ENCODE results near the gene SMARCA2.

Gene SMARCA2

DNA sequence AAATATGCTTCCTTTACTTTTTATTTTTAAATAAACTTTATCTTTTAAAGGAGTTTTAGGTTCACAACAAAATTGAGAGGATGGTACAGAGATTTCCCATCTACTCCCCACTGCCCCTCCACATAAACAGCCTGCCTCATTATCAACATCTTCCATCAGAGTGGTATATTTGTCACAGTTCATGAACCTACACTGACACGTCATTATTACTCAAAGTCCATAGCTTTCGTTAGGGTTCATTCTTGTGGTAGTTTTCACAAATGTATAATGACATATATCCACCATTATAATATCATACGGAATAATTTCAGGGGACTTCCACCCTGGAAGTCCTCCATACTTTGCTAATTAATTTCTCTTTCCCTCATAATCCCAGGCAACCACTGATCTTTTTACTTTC lies 204.9 kb downstream of the SMARCA2 start:
- Histone ChIP-seq H3K4me3 (ENCODE audit: insufficient read depth in 1 of 2, low read depth in 1 of 2, low read length in 2 of 2) (no peak overlapping the region), H3K36me3 (ENCODE audit: control insufficient read depth in 1 of 2, insufficient read depth in 2 of 2, low read depth in 1 of 2, low read length in 2 of 2) (no peaks in the 10 kb centered on the region), H3K9me3 (ENCODE audit: control insufficient read depth, low read length) (no peaks in the 10 kb centered on the region), H3K27ac (ENCODE audit: low read length, poor library complexity, severe bottlenecking) (no peak overlapping the region), H3K9ac (ENCODE audit: low read length) (no peak overlapping the region), H3K4me2 (ENCODE audit: low read length, poor library complexity, severe bottlenecking) (no peak overlapping the region), H3K4ac (ENCODE audit: low read depth in 1 of 2, low read length in 2 of 2) (no peak overlapping the region), H2BK15ac (ENCODE audit: low read depth, poor library complexity, severe bottlenecking) (no peak overlapping the region), H2BK12ac (ENCODE audit: low read length in 2 of 2) (no peak overlapping the region), H3K79me1 (replicated peaks; ENCODE audit: low read length, poor library complexity, severe bottlenecking) (no peaks in the 10 kb centered on the region), H2BK5ac (ENCODE audit: low read depth, low read length, poor library complexity, severe bottlenecking) (no peak overlapping the region), H4K8ac (ENCODE audit: low read length) (no peak overlapping the region), H3K27me3 (ENCODE audit: control insufficient read depth in 1 of 2, insufficient read depth in 1 of 2, low read length in 2 of 2) (no peaks in the 10 kb centered on the region), H3K18ac (ENCODE audit: low read depth in 1 of 2, low read length in 2 of 2) (no peak overlapping the region), H3K4me1 (ENCODE audit: control insufficient read depth, insufficient read depth, low read depth, low read length) (no peaks in the 10 kb centered on the region), H2AFZ (ENCODE audit: low read depth, low read length) (no peak overlapping the region), H3K14ac (ENCODE audit: low read length in 2 of 2) (no peak overlapping the region), H4K91ac (ENCODE audit: low read length) (no peak overlapping the region), H2AK5ac (ENCODE audit: low read length, severe bottlenecking) (no peak overlapping the region), H2BK120ac (ENCODE audit: low read depth, low read length) (no peak overlapping the region), H3K23ac (ENCODE audit: low read length in 2 of 2) (no peak overlapping the region)
- DNase-seq: no peak
- 98% methylated on average over 2 of the region's 3 CpGs for WGBS

DNA sequence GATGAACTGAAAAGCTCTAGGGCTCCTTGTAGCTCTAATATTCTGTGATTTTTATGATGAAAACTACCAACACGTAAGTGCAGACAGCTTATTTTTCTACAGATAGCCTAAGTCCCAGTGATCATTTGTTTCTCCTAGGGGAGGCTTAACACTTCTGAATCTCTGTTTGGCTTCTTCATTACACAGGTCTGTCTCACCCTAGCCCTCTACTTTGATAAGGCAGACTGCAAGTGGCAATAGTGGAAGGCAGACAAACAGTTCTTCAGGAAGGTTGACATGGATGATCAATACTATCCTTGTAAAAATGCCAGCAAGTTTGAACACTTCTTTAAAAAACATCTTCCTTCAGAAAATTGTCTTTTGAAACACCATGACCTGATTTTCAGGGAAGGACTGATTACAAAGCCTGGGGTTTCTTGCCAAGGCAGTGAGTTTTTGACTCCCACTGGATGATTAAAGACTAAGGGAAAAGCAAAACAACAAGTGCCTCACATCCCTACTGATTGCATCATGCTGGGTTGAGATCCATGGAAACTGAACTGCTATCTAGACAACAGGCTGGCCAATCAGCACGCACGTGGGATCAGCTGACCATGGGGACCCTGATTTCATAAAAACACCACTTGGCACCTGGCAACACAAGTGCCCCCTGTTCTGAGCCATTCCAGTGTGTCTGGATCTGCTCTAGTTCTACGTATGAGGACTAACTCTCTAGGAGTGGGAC lies 212.2 kb downstream of the SMARCA2 start:
- Histone ChIP-seq H4K91ac (ENCODE audit: low read length) (no peak overlapping the region), H4K8ac (ENCODE audit: low read length) (no peak overlapping the region), H2AK5ac (ENCODE audit: low read length, severe bottlenecking) (no peak overlapping the region), H2BK120ac (ENCODE audit: low read depth, low read length) (no peak overlapping the region), H3K4ac (ENCODE audit: low read depth in 1 of 2, low read length in 2 of 2) (no peak overlapping the region), H3K79me1 (replicated peaks; ENCODE audit: low read length, poor library complexity, severe bottlenecking) (no peaks in the 10 kb centered on the region), H3K27ac (ENCODE audit: low read length, poor library complexity, severe bottlenecking) (no peak overlapping the region), H2AFZ (ENCODE audit: low read depth, low read length) (no peak overlapping the region), H3K14ac (ENCODE audit: low read length in 2 of 2) (no peak overlapping the region), H3K27me3 (ENCODE audit: control insufficient read depth in 1 of 2, insufficient read depth in 1 of 2, low read length in 2 of 2) (no peaks in the 10 kb centered on the region), H2BK15ac (ENCODE audit: low read depth, poor library complexity, severe bottlenecking) (no peak overlapping the region), H3K23ac (ENCODE audit: low read length in 2 of 2) (no peak overlapping the region), H3K4me3 (ENCODE audit: insufficient read depth in 1 of 2, low read depth in 1 of 2, low read length in 2 of 2) (no peak overlapping the region), H3K9me3 (ENCODE audit: control insufficient read depth, low read length) (no peaks in the 10 kb centered on the region), H3K9ac (ENCODE audit: low read length) (peak overlapping the region; percentile 46), H3K4me2 (ENCODE audit: low read length, poor library complexity, severe bottlenecking) (no peak overlapping the region), H2BK12ac (ENCODE audit: low read length in 2 of 2) (no peak overlapping the region), H2BK5ac (ENCODE audit: low read depth, low read length, poor library complexity, severe bottlenecking) (no peak overlapping the region), H3K4me1 (ENCODE audit: control insufficient read depth, insufficient read depth, low read depth, low read length) (no peaks in the 10 kb centered on the region), H3K18ac (ENCODE audit: low read depth in 1 of 2, low read length in 2 of 2) (no peak overlapping the region), H3K36me3 (ENCODE audit: control insufficient read depth in 1 of 2, insufficient read depth in 2 of 2, low read depth in 1 of 2, low read length in 2 of 2) (no peaks in the 10 kb centered on the region)
- WGBS: 86% methylated on average over 4 of the region's 4 CpGs
- no peak for DNase-seq

DNA sequence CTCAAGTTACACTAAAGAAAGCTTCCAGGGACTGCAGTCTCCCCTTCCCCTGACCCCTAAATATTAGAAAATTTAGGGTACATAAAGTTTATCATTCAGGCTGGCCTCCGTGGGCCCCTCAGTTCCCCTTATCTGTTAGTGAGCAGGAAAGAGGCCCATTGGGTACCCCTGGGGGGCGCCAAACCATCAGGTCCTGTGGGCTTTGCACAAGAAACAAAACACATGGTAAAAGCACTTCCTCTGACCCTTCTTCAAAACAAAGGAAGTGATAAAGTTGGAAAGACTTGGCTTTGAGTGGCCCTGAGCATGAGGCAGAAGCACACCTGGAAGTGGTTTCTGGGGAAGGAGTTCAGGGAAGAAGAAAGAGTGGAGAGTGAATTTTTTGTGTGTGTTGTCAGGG lies 213.0 kb downstream of the SMARCA2 start:
- no peak overlapping the region for H2BK5ac ChIP-seq (ENCODE audit: low read depth, low read length, poor library complexity, severe bottlenecking)
- no peak overlapping the region for H2BK120ac ChIP-seq (ENCODE audit: low read depth, low read length)
- no peaks in the 10 kb centered on the region for H3K4me1 ChIP-seq (ENCODE audit: control insufficient read depth, insufficient read depth, low read depth, low read length)
- no peak overlapping the region for H4K8ac ChIP-seq (ENCODE audit: low read length)
- WGBS: 44% methylated on average over 2 of the region's 2 CpGs
- no peaks in the 10 kb centered on the region for H3K9me3 ChIP-seq (ENCODE audit: control insufficient read depth, low read length)
- no peak overlapping the region for H2BK12ac ChIP-seq (ENCODE audit: low read length in 2 of 2)
- H2AK5ac ChIP-seq (ENCODE audit: low read length, severe bottlenecking): no peak overlapping the region
- H3K4ac ChIP-seq (ENCODE audit: low read depth in 1 of 2, low read length in 2 of 2): no peak overlapping the region
- H3K4me2 ChIP-seq (ENCODE audit: low read length, poor library complexity, severe bottlenecking): no peak overlapping the region
- no peak overlapping the region for H3K23ac ChIP-seq (ENCODE audit: low read length in 2 of 2)
- H3K79me1 ChIP-seq (replicated peaks; ENCODE audit: low read length, poor library complexity, severe bottlenecking): no peaks in the 10 kb centered on the region
- no peak overlapping the region for H2BK15ac ChIP-seq (ENCODE audit: low read depth, poor library complexity, severe bottlenecking)
- no peaks in the 10 kb centered on the region for H3K27me3 ChIP-seq (ENCODE audit: control insufficient read depth in 1 of 2, insufficient read depth in 1 of 2, low read length in 2 of 2)
- H3K9ac ChIP-seq (ENCODE audit: low read length): no peak overlapping the region
- H4K91ac ChIP-seq (ENCODE audit: low read length): no peak overlapping the region
- no peak overlapping the region for H3K4me3 ChIP-seq (ENCODE audit: insufficient read depth in 1 of 2, low read depth in 1 of 2, low read length in 2 of 2)
- H3K36me3 ChIP-seq (ENCODE audit: control insufficient read depth in 1 of 2, insufficient read depth in 2 of 2, low read depth in 1 of 2, low read length in 2 of 2): no peaks in the 10 kb centered on the region
- H3K27ac ChIP-seq (ENCODE audit: low read length, poor library complexity, severe bottlenecking): no peak overlapping the region
- H3K14ac ChIP-seq (ENCODE audit: low read length in 2 of 2): no peak overlapping the region
- no peak for DNase-seq
- no peak overlapping the region for H3K18ac ChIP-seq (ENCODE audit: low read depth in 1 of 2, low read length in 2 of 2)
- no peak overlapping the region for H2AFZ ChIP-seq (ENCODE audit: low read depth, low read length)

DNA sequence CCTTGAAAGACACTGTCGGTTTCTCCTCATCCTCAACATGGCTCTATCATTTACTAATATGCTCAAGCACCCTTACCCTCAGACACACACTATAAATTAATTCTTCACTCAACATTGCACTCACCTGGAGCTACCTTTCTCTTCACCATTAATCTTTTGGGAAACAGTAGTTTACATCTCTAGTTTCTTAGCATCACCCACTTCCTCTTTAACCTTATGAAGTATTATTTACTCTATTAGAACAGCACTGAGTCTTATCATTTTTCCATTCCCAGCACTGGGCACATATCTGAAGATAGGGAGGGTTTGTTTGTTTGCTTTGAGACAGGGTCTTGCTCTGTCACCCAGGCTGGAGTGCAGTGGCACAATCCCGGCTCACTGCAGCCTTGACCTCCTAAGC lies 213.5 kb downstream of the SMARCA2 start:
- Histone ChIP-seq H3K79me1 (replicated peaks; ENCODE audit: low read length, poor library complexity, severe bottlenecking) (no peaks in the 10 kb centered on the region), H2BK15ac (ENCODE audit: low read depth, poor library complexity, severe bottlenecking) (no peak overlapping the region), H3K4me2 (ENCODE audit: low read length, poor library complexity, severe bottlenecking) (no peak overlapping the region), H3K9ac (ENCODE audit: low read length) (no peak overlapping the region), H3K4me1 (ENCODE audit: control insufficient read depth, insufficient read depth, low read depth, low read length) (no peaks in the 10 kb centered on the region), H3K23ac (ENCODE audit: low read length in 2 of 2) (no peak overlapping the region), H2BK5ac (ENCODE audit: low read depth, low read length, poor library complexity, severe bottlenecking) (no peak overlapping the region), H4K91ac (ENCODE audit: low read length) (no peak overlapping the region), H3K18ac (ENCODE audit: low read depth in 1 of 2, low read length in 2 of 2) (no peak overlapping the region), H3K9me3 (ENCODE audit: control insufficient read depth, low read length) (no peaks in the 10 kb centered on the region), H3K36me3 (ENCODE audit: control insufficient read depth in 1 of 2, insufficient read depth in 2 of 2, low read depth in 1 of 2, low read length in 2 of 2) (no peaks in the 10 kb centered on the region), H3K27me3 (ENCODE audit: control insufficient read depth in 1 of 2, insufficient read depth in 1 of 2, low read length in 2 of 2) (no peaks in the 10 kb centered on the region), H2AFZ (ENCODE audit: low read depth, low read length) (no peak overlapping the region), H2AK5ac (ENCODE audit: low read length, severe bottlenecking) (no peak overlapping the region), H2BK120ac (ENCODE audit: low read depth, low read length) (no peak overlapping the region), H3K14ac (ENCODE audit: low read length in 2 of 2) (no peak overlapping the region), H3K4me3 (ENCODE audit: insufficient read depth in 1 of 2, low read depth in 1 of 2, low read length in 2 of 2) (no peak overlapping the region), H4K8ac (ENCODE audit: low read length) (no peak overlapping the region), H3K4ac (ENCODE audit: low read depth in 1 of 2, low read length in 2 of 2) (no peak overlapping the region), H2BK12ac (ENCODE audit: low read length in 2 of 2) (no peak overlapping the region), H3K27ac (ENCODE audit: low read length, poor library complexity, severe bottlenecking) (no peak overlapping the region)
- 91% methylated on average over 1 of the region's 2 CpGs for WGBS
- no peak for DNase-seq
